ENCODE results near the gene FAM171A2.
"Not testable (repeated sequence)": the region's sequence is repeated elsewhere in the genome, so short reads cannot be mapped to it uniquely, and the experiment has no call there.

FAM171A2 gene

GRCh38 chr17:44344939-44345453 lies 18.7 kb downstream of the FAM171A2 start, which contains the start of gene GRN:
GRN (plus strand) TSS chr17:44345302; CDS start chr17:44349165, 3,863 bp downstream.
- peak; percentile 67 to 91 for DNase-seq

- no peak for DNase-seq
Measured at GRCh38 chr17:44343510-44344209, 20.0 kb downstream of the FAM171A2 start.

GRCh38 chr17:44340553-44340952 lies 23.1 kb downstream of the FAM171A2 start:
- not testable (repeated sequence) for DNase-seq

- no peak for DNase-seq
Measured at GRCh38 chr17:44338702-44339101, 25.0 kb downstream of the FAM171A2 start.

GRCh38 chr17:44335968-44336367 lies 27.7 kb downstream of the FAM171A2 start:
- DNase-seq: no peak

- DNase-seq: no peak
Measured at GRCh38 chr17:44335564-44335963, 28.1 kb downstream of the FAM171A2 start.

- DNase-seq: no peak
Measured at GRCh38 chr17:44334727-44335126, 28.9 kb downstream of the FAM171A2 start.

GRCh38 chr17:44334315-44334714 lies 29.3 kb downstream of the FAM171A2 start:
- no peak for DNase-seq

- DNase-seq: no peak
Measured at GRCh38 chr17:44333371-44333770, 30.3 kb downstream of the FAM171A2 start.

- peak; percentile 31 to 52 for DNase-seq
Measured at GRCh38 chr17:44331249-44331760, 32.3 kb downstream of the FAM171A2 start.

GRCh38 chr17:44330263-44330662 lies 33.4 kb downstream of the FAM171A2 start:
- DNase-seq: not testable (repeated sequence)

- DNase-seq: not testable (repeated sequence)
Measured at GRCh38 chr17:44329516-44329915, 34.1 kb downstream of the FAM171A2 start.

GRCh38 chr17:44327715-44328449 lies 35.8 kb downstream of the FAM171A2 start:
- no peak for DNase-seq

- DNase-seq: peak; percentile 55 to 94
Measured at GRCh38 chr17:44326861-44327444, 36.7 kb downstream of the FAM171A2 start.

- DNase-seq: peak; percentile 60 to 80
Measured at GRCh38 chr17:44324571-44325275, 38.9 kb downstream of the FAM171A2 start, which contains the start of gene SLC25A39. SLC25A39 (minus strand) TSS chr17:44324823; CDS start chr17:44323562, 1,261 bp downstream.

- no peak for DNase-seq
Measured at GRCh38 chr17:44324092-44324570, 39.5 kb downstream of the FAM171A2 start.

- no peak for DNase-seq
Measured at GRCh38 chr17:44323359-44324091, 40.1 kb downstream of the FAM171A2 start.

GRCh38 chr17:44322236-44322895 lies 41.3 kb downstream of the FAM171A2 start:
- DNase-seq: no peak

GRCh38 chr17:44321246-44322120 lies 42.2 kb downstream of the FAM171A2 start:
- no peak for DNase-seq

GRCh38 chr17:44320066-44320465 lies 43.6 kb downstream of the FAM171A2 start:
- no peak for DNase-seq

All from bone marrow (tissue), 2 donors.